ENCODE results near the gene PARP12. TPM values are rescaled to one million over a fixed set of nuclear protein-coding genes. Genes with fewer than 3 reads are reported as not detected.

Gene PARP12
- polyA plus RNA-seq, 1 experiment, result 17.1 TPM

DNA sequence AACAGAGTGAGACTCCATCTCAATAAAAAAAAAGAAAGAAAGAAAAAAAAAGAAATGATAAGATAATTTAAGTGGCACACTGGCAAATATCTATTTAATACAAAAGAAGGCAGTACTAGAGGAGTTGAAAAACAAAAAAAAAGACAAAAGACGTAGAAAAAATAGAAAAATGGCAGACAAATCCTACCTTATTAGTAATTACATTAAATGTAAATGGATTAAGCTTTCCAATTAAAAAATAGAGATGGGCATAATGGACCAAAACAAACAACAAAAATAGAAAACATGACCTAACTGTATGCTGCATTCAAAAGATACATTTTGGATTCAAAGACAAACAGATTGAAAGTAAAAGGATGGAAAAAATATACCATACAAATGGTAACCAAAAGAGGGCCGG lies 5.3 kb upstream of the PARP12 start:
- no peak overlapping the region for H3K4me3 ChIP-seq (ENCODE audit: low read depth, low read length)
- peaks cover 11% of the 10 kb centered on the region for H3K27me3 ChIP-seq (ENCODE audit: control insufficient read depth, insufficient read depth, low read length)
- DNase-seq (ENCODE audit: low read depth, low spot score), result no peak
- H3K27ac ChIP-seq (ENCODE audit: low read depth, low read length), result no peak overlapping the region
- POLR2A ChIA-PET, result no interaction called here
- TF ChIP-seq, protein P1, sequence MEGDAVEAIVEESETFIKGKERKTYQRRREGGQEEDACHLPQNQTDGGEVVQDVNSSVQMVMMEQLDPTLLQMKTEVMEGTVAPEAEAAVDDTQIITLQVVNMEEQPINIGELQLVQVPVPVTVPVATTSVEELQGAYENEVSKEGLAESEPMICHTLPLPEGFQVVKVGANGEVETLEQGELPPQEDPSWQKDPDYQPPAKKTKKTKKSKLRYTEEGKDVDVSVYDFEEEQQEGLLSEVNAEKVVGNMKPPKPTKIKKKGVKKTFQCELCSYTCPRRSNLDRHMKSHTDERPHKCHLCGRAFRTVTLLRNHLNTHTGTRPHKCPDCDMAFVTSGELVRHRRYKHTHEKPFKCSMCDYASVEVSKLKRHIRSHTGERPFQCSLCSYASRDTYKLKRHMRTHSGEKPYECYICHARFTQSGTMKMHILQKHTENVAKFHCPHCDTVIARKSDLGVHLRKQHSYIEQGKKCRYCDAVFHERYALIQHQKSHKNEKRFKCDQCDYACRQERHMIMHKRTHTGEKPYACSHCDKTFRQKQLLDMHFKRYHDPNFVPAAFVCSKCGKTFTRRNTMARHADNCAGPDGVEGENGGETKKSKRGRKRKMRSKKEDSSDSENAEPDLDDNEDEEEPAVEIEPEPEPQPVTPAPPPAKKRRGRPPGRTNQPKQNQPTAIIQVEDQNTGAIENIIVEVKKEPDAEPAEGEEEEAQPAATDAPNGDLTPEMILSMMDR (IDR thresholded peaks at IDR 0.05; ENCODE audit: low read depth, low read length), result no peak
- H3K9me3 ChIP-seq (ENCODE audit: control insufficient read depth, insufficient read depth, low read length), result peaks cover 5% of the 10 kb centered on the region; the same call in 1 of the 2 replicates
- CTCF ChIA-PET, result no interaction called here

DNA sequence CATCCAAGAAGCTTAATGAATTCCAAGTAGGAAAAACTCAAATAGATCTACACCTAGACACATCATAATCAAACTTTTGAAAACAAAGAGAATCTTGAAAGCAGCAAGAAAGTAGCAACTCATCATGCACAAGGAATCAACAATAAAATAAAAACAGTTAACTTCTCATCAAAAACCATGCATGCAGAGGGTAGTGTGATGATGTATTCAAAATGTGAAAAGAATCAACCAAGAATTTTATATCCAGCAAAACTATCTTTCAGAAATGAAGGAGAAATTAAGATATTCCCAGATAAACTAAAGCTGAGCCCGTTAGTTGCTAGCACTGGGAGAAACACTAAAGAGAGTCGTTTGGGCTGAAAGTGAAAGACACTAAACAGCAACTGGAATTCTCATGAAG lies 4.3 kb upstream of the PARP12 start:
- peaks cover 11% of the 10 kb centered on the region for H3K27me3 ChIP-seq (ENCODE audit: control insufficient read depth, insufficient read depth, low read length)
- ChIA-PET POLR2A (no interaction called here), CTCF (no interaction called here)
- DNase-seq (ENCODE audit: low read depth, low spot score), result no peak
- no peak overlapping the region for H3K27ac ChIP-seq (ENCODE audit: low read depth, low read length)
- H3K9me3 ChIP-seq (ENCODE audit: control insufficient read depth, insufficient read depth, low read length), result peaks cover 5% of the 10 kb centered on the region; the same call in 1 of the 2 replicates
- H3K4me3 ChIP-seq (ENCODE audit: low read depth, low read length), result no peak overlapping the region
- TF ChIP-seq, protein P1 (IDR thresholded peaks at IDR 0.05; ENCODE audit: low read depth, low read length), result no peak

DNA sequence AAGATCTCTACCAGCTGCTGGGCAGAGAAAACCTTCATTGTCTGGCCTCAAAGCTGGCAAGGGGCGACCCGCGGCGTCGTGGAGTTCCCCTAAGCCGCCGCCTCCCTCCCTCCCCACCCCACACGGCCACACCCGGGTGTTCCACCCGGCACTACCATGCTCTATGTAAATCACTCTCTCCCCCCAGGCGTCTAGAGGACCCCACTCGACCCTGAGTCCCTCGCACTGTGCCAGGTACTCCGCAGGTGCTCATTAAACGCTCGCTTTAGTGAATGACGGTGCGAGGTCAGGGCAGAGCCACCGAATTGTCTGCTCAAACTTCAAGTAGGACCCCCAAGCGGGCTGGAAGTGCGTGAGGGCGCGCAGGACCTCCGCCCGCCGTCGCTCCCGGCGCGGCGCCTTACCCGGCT lies 628 bp downstream of the PARP12 start:
- DNase-seq (ENCODE audit: low read depth, low spot score), result no peak
- ChIA-PET CTCF (interaction anchor here (1.2 kb wide), 1 partner anchor 255 kb away, joined by 5 read pairs; no protein-coding TSS in a partner anchor), POLR2A (no interaction called here)

DNA sequence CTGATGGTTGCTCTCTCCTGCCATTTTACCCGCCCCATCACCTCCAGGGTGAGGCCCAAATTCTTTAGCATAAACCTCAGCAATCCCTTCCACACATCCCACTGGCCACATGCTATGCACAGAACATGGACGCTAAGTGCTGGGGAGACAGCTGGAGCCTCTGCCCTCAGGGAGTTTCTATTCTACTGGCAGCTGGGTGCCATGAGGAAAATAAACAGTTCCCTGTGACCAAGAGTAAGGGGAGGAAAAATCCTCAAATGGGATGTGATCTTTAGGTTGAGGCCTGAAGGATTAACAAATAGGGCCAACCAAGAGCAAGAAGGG lies 1.2 kb downstream of the PARP12 start:
- no peak overlapping the region for H3K4me3 ChIP-seq (ENCODE audit: low read depth, low read length)
- no peaks in the 10 kb centered on the region; the same call in 1 of the 2 replicates for H3K9me3 ChIP-seq (ENCODE audit: control insufficient read depth, insufficient read depth, low read length)
- ChIA-PET CTCF (no interaction called here), POLR2A (no interaction called here)
- no peak for DNase-seq (ENCODE audit: low read depth, low spot score)
- no peaks in the 10 kb centered on the region for H3K27me3 ChIP-seq (ENCODE audit: control insufficient read depth, insufficient read depth, low read length)
- TF ChIP-seq, protein P1 (IDR thresholded peaks at IDR 0.05; ENCODE audit: low read depth, low read length), result no peak
- H3K27ac ChIP-seq (ENCODE audit: low read depth, low read length), result no peak overlapping the region

More for the DNA sequence above, 628 bp downstream of the PARP12 start:
- H3K4me3 ChIP-seq (ENCODE audit: low read depth, low read length), result peak overlapping the region; percentile 66
- no peaks in the 10 kb centered on the region for H3K27me3 ChIP-seq (ENCODE audit: control insufficient read depth, insufficient read depth, low read length)
- H3K9me3 ChIP-seq (ENCODE audit: control insufficient read depth, insufficient read depth, low read length), result no peaks in the 10 kb centered on the region; the same call in 1 of the 2 replicates
- H3K27ac ChIP-seq (ENCODE audit: low read depth, low read length), result no peak overlapping the region
- TF ChIP-seq, protein P1 (IDR thresholded peaks at IDR 0.05; ENCODE audit: low read depth, low read length), result no peak

DNA sequence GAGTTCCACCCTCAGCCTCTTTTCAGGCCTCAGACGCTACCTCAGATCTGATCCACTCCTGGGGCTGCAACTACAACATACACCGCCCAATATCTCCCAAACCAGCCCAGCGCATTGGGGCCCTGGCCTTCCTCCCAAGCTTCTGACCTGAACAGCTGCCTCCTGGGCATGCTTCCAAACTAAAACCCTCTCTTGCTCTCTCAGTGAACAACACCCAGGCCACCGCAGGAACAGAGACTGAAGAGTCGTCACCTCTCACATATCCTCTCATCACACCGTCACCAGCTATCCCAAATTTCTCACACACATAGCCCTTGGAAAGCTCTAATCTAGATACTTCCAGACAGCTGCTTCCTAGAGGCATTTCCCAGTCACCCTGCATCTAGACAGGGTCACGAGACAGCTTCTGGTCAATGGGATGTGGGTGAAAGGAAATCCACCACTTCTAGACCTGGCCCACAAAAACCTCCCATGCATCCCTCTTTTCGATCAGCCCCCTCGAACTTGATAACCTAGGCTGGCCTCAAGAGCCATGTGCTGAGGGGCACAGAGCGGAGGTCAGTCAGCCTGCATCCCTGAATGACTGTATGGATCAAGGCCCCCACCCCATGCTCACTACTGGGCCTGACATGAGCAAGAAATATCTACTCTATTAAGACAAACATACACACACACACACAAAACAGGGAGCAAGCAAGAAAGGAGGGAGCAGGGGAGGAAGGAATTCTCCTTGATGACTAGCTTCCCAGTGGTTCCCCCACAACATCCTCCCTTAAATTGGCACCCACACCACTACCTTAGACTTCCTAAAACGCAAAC lies 1.8 kb downstream of the PARP12 start:
- Histone ChIP-seq H3K4me3 (ENCODE audit: low read depth, low read length) (no peak overlapping the region), H3K27me3 (ENCODE audit: control insufficient read depth, insufficient read depth, low read length) (no peaks in the 10 kb centered on the region), H3K9me3 (ENCODE audit: control insufficient read depth, insufficient read depth, low read length) (no peaks in the 10 kb centered on the region; the same call in 1 of the 2 replicates), H3K27ac (ENCODE audit: low read depth, low read length) (peak overlapping the region; percentile 21)
- DNase-seq (ENCODE audit: low read depth, low spot score), result peak; percentile 44
- ChIA-PET CTCF (interaction anchor here (1.1 kb wide), 1 partner anchor 561 kb away, joined by 3 read pairs; no protein-coding TSS in a partner anchor), POLR2A (interaction anchor here (0.6 to 1.1 kb wide), 3 partner anchors 83 to 646 kb away, joined by 3 to 5 read pairs (median 3); no protein-coding TSS in a partner anchor)
- TF ChIP-seq, protein P1 (IDR thresholded peaks at IDR 0.05; ENCODE audit: low read depth, low read length), result no peak

Measured in AG04450 (cell line).